T1000 (cell line): ENCODE measurements around the gene SCAPER.
"Not testable (repeated sequence)": the region's sequence is repeated elsewhere in the genome, so short reads cannot be mapped to it uniquely, and the experiment has no call there.

Experiments
- DNase-seq: peaks from one replicate; lab custom pipeline; 2025; ENCODE audit warnings: mixed read lengths; lab: John Stamatoyannopoulos, UW

Gene SCAPER

GRCh38 chr15:76850367-76850766 is 54.8 kb downstream of the SCAPER start:
- DNase-seq = not testable (repeated sequence)

- DNase-seq = no peak
Observed at GRCh38 chr15:76846782-76847181, 58.4 kb downstream of the SCAPER start.

- DNase-seq = no peak
Observed at GRCh38 chr15:76844096-76844495, 61.0 kb downstream of the SCAPER start.

- no peak for DNase-seq
Observed at GRCh38 chr15:76843269-76843668, 61.9 kb downstream of the SCAPER start.

GRCh38 chr15:76840830-76841460 is 64.2 kb downstream of the SCAPER start:
- DNase-seq = no peak

- no peak for DNase-seq
Observed at GRCh38 chr15:76839173-76839572, 66.0 kb downstream of the SCAPER start.

- DNase-seq = no peak
Observed at GRCh38 chr15:76837474-76837873, 67.7 kb downstream of the SCAPER start.

- DNase-seq = no peak
Observed at GRCh38 chr15:76829939-76830338, 75.2 kb downstream of the SCAPER start.

GRCh38 chr15:76823890-76824289 is 81.2 kb downstream of the SCAPER start:
- no peak for DNase-seq

- no peak for DNase-seq
Observed at GRCh38 chr15:76823303-76823702, 81.8 kb downstream of the SCAPER start.

GRCh38 chr15:76818926-76819325 is 86.2 kb downstream of the SCAPER start:
- DNase-seq = not testable (repeated sequence)

GRCh38 chr15:76815421-76815820 is 89.7 kb downstream of the SCAPER start:
- DNase-seq = no peak

GRCh38 chr15:76812381-76812780 is 92.8 kb downstream of the SCAPER start:
- no peak for DNase-seq

GRCh38 chr15:76809412-76810103 is 95.6 kb downstream of the SCAPER start:
- no peak for DNase-seq

GRCh38 chr15:76803049-76803571 is 102.0 kb downstream of the SCAPER start:
- DNase-seq = no peak

- no peak for DNase-seq
Observed at GRCh38 chr15:76802411-76802810, 102.7 kb downstream of the SCAPER start.

GRCh38 chr15:76799760-76800159 is 105.4 kb downstream of the SCAPER start:
- no peak for DNase-seq

GRCh38 chr15:76795217-76795616 is 109.9 kb downstream of the SCAPER start:
- no peak for DNase-seq

- DNase-seq = no peak
Observed at GRCh38 chr15:76793162-76793561, 112.0 kb downstream of the SCAPER start.

- no peak for DNase-seq
Observed at GRCh38 chr15:76791511-76791910, 113.6 kb downstream of the SCAPER start.

- DNase-seq = no peak
Observed at GRCh38 chr15:76787273-76787672, 117.9 kb downstream of the SCAPER start.

- DNase-seq = no peak
Observed at GRCh38 chr15:76776969-76777368, 128.2 kb downstream of the SCAPER start.

GRCh38 chr15:76776480-76776879 is 128.7 kb downstream of the SCAPER start:
- DNase-seq = no peak

- no peak for DNase-seq
Observed at GRCh38 chr15:76773234-76773633, 131.9 kb downstream of the SCAPER start.
